Endodermal cell (in vitro differentiated cells): ENCODE data around the gene NPY1R. TPM values are rescaled to one million over a fixed set of nuclear protein-coding genes. Genes with fewer than 3 reads are reported as not detected.

Experiments
- DNase-seq: peaks from one replicate; pipeline ENCODE4 v3.0.0-alpha.2; 2017
- H3K27ac ChIP-seq: 2 replicates; pipeline ENCODE4 v1.5.1; 2013; ENCODE audit warnings: mild to moderate bottlenecking, low read depth, low read length, moderate library complexity
- H3K27me3 ChIP-seq: 2 replicates; pipeline ENCODE4 v1.6.1; 2013; ENCODE audit warnings: mild to moderate bottlenecking, low read length, moderate library complexity; ENCODE audit not compliant: insufficient read depth, control insufficient read depth, poor library complexity, severe bottlenecking
- H3K36me3 ChIP-seq: 2 replicates; pipeline ENCODE4 v1.7.0; 2013; ENCODE audit warnings: mild to moderate bottlenecking, low read length, moderate library complexity; ENCODE audit not compliant: control insufficient read depth, insufficient read depth
- H3K4me1 ChIP-seq: one replicate; pipeline ENCODE4 v1.7.0; 2013; ENCODE audit warnings: low read length; ENCODE audit not compliant: control insufficient read depth, insufficient read depth
- H3K4me3 ChIP-seq: 2 replicates; pipeline ENCODE4 v1.5.1; 2013; ENCODE audit warnings: mild to moderate bottlenecking, low read length, moderate library complexity
- H3K9ac ChIP-seq: 2 replicates; pipeline ENCODE4 v1.6.1; 2013; ENCODE audit warnings: mild to moderate bottlenecking, low read length, moderate library complexity; ENCODE audit not compliant: poor library complexity, severe bottlenecking; ENCODE audit errors: extremely low read depth
- H3K9me3 ChIP-seq: 2 replicates; pipeline ENCODE4 v1.6.1; 2013; ENCODE audit warnings: mild to moderate bottlenecking, low read length, moderate library complexity; ENCODE audit not compliant: control insufficient read depth
- H3K27ac Mint-ChIP-seq: 2 replicates; pipeline ENCODE4 v1.8.0; 2020; ENCODE audit warnings: mixed read lengths
- H3K27me3 Mint-ChIP-seq: 2 replicates; pipeline ENCODE4 v1.8.0; 2021; ENCODE audit warnings: mild to moderate bottlenecking, mixed read lengths; ENCODE audit not compliant: insufficient read depth
- H3K36me3 Mint-ChIP-seq: 2 replicates; pipeline ENCODE4 v1.8.0; 2020; ENCODE audit warnings: low read depth, mixed read lengths
- H3K4me1 Mint-ChIP-seq: 2 replicates; pipeline ENCODE4 v1.8.0; 2020; ENCODE audit warnings: mixed read lengths
- H3K4me3 Mint-ChIP-seq: 2 replicates; pipeline ENCODE4 v1.8.0; 2020; ENCODE audit warnings: mild to moderate bottlenecking, moderate library complexity, mixed read lengths
- H3K9me3 Mint-ChIP-seq: 2 replicates; pipeline ENCODE4 v1.8.0; 2020; ENCODE audit warnings: mild to moderate bottlenecking, mixed read lengths
- CTCF ChIP-seq: fragments of 200-600 bp; sonication (generic); conservative IDR thresholded peaks from 2 replicates; pipeline ENCODE4 v1.5.0; 2021; ENCODE audit warnings: antibody characterized with exemption, mild to moderate bottlenecking
- WGBS, 2 experiments: methylation state at CpG; one replicate each; pipeline versions ENCODE4 v1.1.5 to v1.1.7; 2013; ENCODE audit warnings: missing lambda C conversion rate in 2 of 2, mixed read lengths in 1 of 2; ENCODE audit not compliant: insufficient coverage in 1 of 2, insufficient read length in 1 of 2; 5-methylcytosine and 5-hydroxymethylcytosine counted together
- total RNA-seq, 2 donors: library from RNA; stranded (reverse); fragmentation: NEBNext Ultra II Directional in 1 of 2; extraction: Animal tissue kit (Norgen Biotek cat#: 25700) in 1 of 2; gene quantifications; 2 replicates in 1 of 2; 3 replicates in 1 of 2; pipeline ENCODE4 v1.2.1, GENCODE V29; 2021

The NPY1R gene
- total RNA-seq, 2 donors from 2014 or later = 11.4 to 11.8 TPM

- TF ChIP-seq CTCF = no peak
- Histone ChIP-seq H3K9ac (no peak overlapping the region), H3K4me3 (no peak overlapping the region), H3K9me3 (no peaks in the 10 kb centered on the region), H3K4me1 (no peaks in the 10 kb centered on the region), H3K27me3 (no peaks in the 10 kb centered on the region), H3K36me3 (no peaks in the 10 kb centered on the region), H3K27ac (no peak overlapping the region)
- Mint-ChIP-seq H3K27me3 (no peaks in the 10 kb centered on the region), H3K4me3 (no peak overlapping the region), H3K36me3 (no peaks in the 10 kb centered on the region), H3K27ac (no peak overlapping the region), H3K4me1 (no peaks in the 10 kb centered on the region), H3K9me3 (peaks cover 4% of the 10 kb centered on the region)
- WGBS, 2 experiments = 83 to 98% methylated on average over 1 to 4 of the region's 5 CpGs
- DNase-seq = no peak
These were observed 48.1 kb downstream of the NPY1R start for GRCh38 chr4:163284304-163284703.

- no peak overlapping the region for H3K4me3 Mint-ChIP-seq
- 60 to 100% methylated on average over 1 to 3 of the region's 3 CpGs for WGBS, 2 experiments
- TF ChIP-seq CTCF = no peak
- H3K36me3 Mint-ChIP-seq = no peaks in the 10 kb centered on the region
- no peaks in the 10 kb centered on the region for H3K27me3 Mint-ChIP-seq
- no peak overlapping the region for H3K4me3 ChIP-seq
- DNase-seq = no peak
- H3K27me3 ChIP-seq = no peaks in the 10 kb centered on the region
- H3K4me1 Mint-ChIP-seq = no peaks in the 10 kb centered on the region
- H3K36me3 ChIP-seq = no peaks in the 10 kb centered on the region
- H3K9me3 Mint-ChIP-seq = peaks cover 4% of the 10 kb centered on the region
- H3K9me3 ChIP-seq = no peaks in the 10 kb centered on the region
- H3K27ac ChIP-seq = no peak overlapping the region
- no peak overlapping the region for H3K27ac Mint-ChIP-seq
- no peaks in the 10 kb centered on the region for H3K4me1 ChIP-seq
- H3K9ac ChIP-seq = no peak overlapping the region
These were observed 51.5 kb downstream of the NPY1R start for GRCh38 chr4:163280703-163281519.

GRCh38 chr4:163279713-163280112 is 52.7 kb downstream of the NPY1R start:
- Mint-ChIP-seq H3K27me3 (no peaks in the 10 kb centered on the region), H3K27ac (no peak overlapping the region), H3K4me1 (no peaks in the 10 kb centered on the region), H3K9me3 (peaks cover 4% of the 10 kb centered on the region), H3K36me3 (no peaks in the 10 kb centered on the region), H3K4me3 (no peak overlapping the region)
- no peak overlapping the region for H3K9ac ChIP-seq
- 91% methylated on average over 4 of the region's 5 CpGs; no CpG with 5 or more reads in 1 of the 2 experiments for WGBS, 2 experiments
- H3K9me3 ChIP-seq = no peaks in the 10 kb centered on the region
- no peaks in the 10 kb centered on the region for H3K27me3 ChIP-seq
- no peaks in the 10 kb centered on the region for H3K4me1 ChIP-seq
- no peak overlapping the region for H3K27ac ChIP-seq
- TF ChIP-seq CTCF = no peak
- DNase-seq = no peak
- no peaks in the 10 kb centered on the region for H3K36me3 ChIP-seq
- no peak overlapping the region for H3K4me3 ChIP-seq
